CD14-positive monocyte (primary cell): ENCODE results near the gene WNT5B. TPM values are rescaled to one million over a fixed set of nuclear protein-coding genes. Genes with fewer than 3 reads are reported as not detected.

Experiments used
- DNase-seq, 3 donors: peaks; one replicate each; pipeline ENCODE4 v3.0.0-alpha.2; 2011 to 2022
- H2AFZ ChIP-seq: 2 replicates; pipeline ENCODE4 v1.6.0; 2012; ENCODE audit warnings: mild to moderate bottlenecking, low read depth, low read length, inconsistent platforms; ENCODE audit not compliant: insufficient read depth, poor library complexity, severe bottlenecking
- H3K27ac ChIP-seq, 2 donors: 1 replicate in 1 of 2; 2 replicates in 1 of 2; pipeline ENCODE4 v1.5.1; 2012 to 2013; ENCODE audit warnings: low read length in 2 of 2, control low read depth in 1 of 2, inconsistent platforms in 1 of 2, low read depth in 1 of 2, mild to moderate bottlenecking in 1 of 2
- H3K27me3 ChIP-seq, 2 donors: one replicate each; pipeline versions ENCODE4 v1.6.0 to v1.6.1; 2011 to 2013; ENCODE audit warnings: low read length in 2 of 2; ENCODE audit not compliant: control insufficient read depth in 2 of 2, insufficient read depth in 2 of 2
- H3K36me3 ChIP-seq, 2 donors: replicated peaks in 1 of 2; 1 replicate in 1 of 2; 2 replicates in 1 of 2; pipeline versions ENCODE4 v1.5.1 to v1.6.1; 2012 to 2013; ENCODE audit warnings: low read length in 2 of 2, control low read depth in 1 of 2, inconsistent platforms in 1 of 2, mild to moderate bottlenecking in 1 of 2; ENCODE audit not compliant: insufficient read depth in 2 of 2, control insufficient read depth in 1 of 2
- H3K4me1 ChIP-seq, 2 donors: 1 replicate in 1 of 2; 2 replicates in 1 of 2; pipeline versions ENCODE4 v1.5.1 to v1.6.1; 2012 to 2013; ENCODE audit warnings: low read length in 2 of 2, control low read depth in 1 of 2, inconsistent platforms in 1 of 2, mild to moderate bottlenecking in 1 of 2, moderate library complexity in 1 of 2; ENCODE audit not compliant: insufficient read depth in 2 of 2, control insufficient read depth in 1 of 2
- H3K4me2 ChIP-seq: replicated peaks from 2 replicates; pipeline ENCODE3; 2012; ENCODE audit warnings: low read length, moderate library complexity, mild to moderate bottlenecking; ENCODE audit not compliant: poor library complexity, severe bottlenecking; ENCODE audit errors: extremely low read depth
- H3K4me3 ChIP-seq, 3 experiments: fragments of 200-600 bp in 1 of 3; sonication (generic) in 1 of 3; replicated peaks in 1 of 3; 1 replicate in 2 of 3; 2 replicates in 1 of 3; pipeline ENCODE4 v1.5.1; 2011 to 2013; ENCODE audit warnings: low read length in 3 of 3, mild to moderate bottlenecking in 3 of 3, control low read depth in 2 of 3, low read depth in 2 of 3, inconsistent platforms in 1 of 3, moderate library complexity in 1 of 3
- H3K79me2 ChIP-seq: 2 replicates; pipeline ENCODE4 v1.6.0; 2012; ENCODE audit warnings: mild to moderate bottlenecking, control low read depth, inconsistent platforms, low read length, moderate library complexity; ENCODE audit not compliant: insufficient read depth
- H3K9ac ChIP-seq: 2 replicates; pipeline ENCODE4 v1.6.0; 2017; ENCODE audit warnings: low read length, mild to moderate bottlenecking; ENCODE audit not compliant: insufficient read depth, poor library complexity, severe bottlenecking
- H3K9me3 ChIP-seq, 2 donors: replicated peaks in 1 of 2; 1 replicate in 1 of 2; 2 replicates in 1 of 2; pipeline versions ENCODE4 v1.5.1 to v1.6.1; 2012 to 2013; ENCODE audit warnings: low read length in 2 of 2, control low read depth in 1 of 2; ENCODE audit not compliant: control insufficient read depth in 1 of 2, insufficient read depth in 1 of 2
- H4K20me1 ChIP-seq: 2 replicates; pipeline ENCODE4 v1.6.0; 2012; ENCODE audit warnings: mild to moderate bottlenecking, low read length, control low read depth, moderate library complexity; ENCODE audit not compliant: insufficient read depth
- H3K27ac Mint-ChIP-seq, 7 donors: one replicate each; pipeline ENCODE4 v1.8.0; 2020; ENCODE audit warnings: mild to moderate bottlenecking in 7 of 7, mixed read lengths in 7 of 7, moderate library complexity in 6 of 7, inconsistent platforms in 2 of 7
- H3K27me3 Mint-ChIP-seq, 3 donors: one replicate each; pipeline ENCODE4 v1.8.0; 2021 to 2022; ENCODE audit warnings: low read depth in 3 of 3, mild to moderate bottlenecking in 3 of 3, mixed read lengths in 3 of 3, moderate library complexity in 3 of 3, inconsistent platforms in 1 of 3
- H3K36me3 Mint-ChIP-seq, 2 donors: one replicate each; pipeline ENCODE4 v1.8.0; 2020; ENCODE audit warnings: mixed read lengths in 2 of 2, inconsistent platforms in 1 of 2, mild to moderate bottlenecking in 1 of 2
- H3K4me1 Mint-ChIP-seq: one replicate; pipeline ENCODE4 v1.8.0; 2020; ENCODE audit warnings: mild to moderate bottlenecking, mixed read lengths
- H3K4me3 Mint-ChIP-seq, 2 donors: one replicate each; pipeline ENCODE4 v1.8.0; 2020; ENCODE audit warnings: mild to moderate bottlenecking in 2 of 2, mixed read lengths in 2 of 2, moderate library complexity in 1 of 2
- H3K9me3 Mint-ChIP-seq, 7 donors: one replicate each; pipeline ENCODE4 v1.8.0; 2020 to 2022; ENCODE audit warnings: mixed read lengths in 7 of 7, mild to moderate bottlenecking in 6 of 7, moderate library complexity in 6 of 7, inconsistent platforms in 2 of 7
- CTCF ChIP-seq: fragments of 200-600 bp; IDR thresholded peaks from one replicate; pipeline ENCODE4 v1.8.0; 2022; ENCODE audit warnings: antibody characterized with exemption, mild to moderate bottlenecking
- WGBS: methylation state at CpG from one replicate; pipeline ENCODE4 v1.1.5; 2013; ENCODE audit warnings: missing lambda C conversion rate; ENCODE audit not compliant: insufficient coverage; 5-methylcytosine and 5-hydroxymethylcytosine counted together
- intact Hi-C, 2 donors: fragments of 100-400 bp; cut with micrococcal nuclease; formaldehyde crosslinking; loops; one replicate each; pipeline versions ENCODE4 v1.15.0 to v1.15.1; 2023
- polyA plus RNA-seq, 3 donors: library from polyadenylated mRNA; depleted of rRNA in 1 of 3; unstranded in 2 of 3; stranded (reverse) in 1 of 3; fragments of 300-500 nt in 2 of 3; fragments of >200 nt in 1 of 3; fragmentation: Illumina TruSeq in 2 of 3; gene quantifications; 1 replicate in 2 of 3; 2 replicates in 1 of 3; pipeline ENCODE4 v1.2.3, GENCODE V29; 2012 to 2021

WNT5B gene
- polyA plus RNA-seq, 3 donors, result 2.7 to 4.1 (median 3.1) TPM

GRCh38 chr12:1660304-1661187 is 31.5 kb downstream of the WNT5B start:
- Histone ChIP-seq H3K9me3 (no peaks in the 10 kb centered on the region), H2AFZ (no peak overlapping the region)

More at GRCh38 chr12:1660304-1661187, 31.5 kb downstream of the WNT5B start:
- no peaks in the 10 kb centered on the region for H3K27me3 ChIP-seq
- no peaks in the 10 kb centered on the region for H3K36me3 ChIP-seq
- peaks cover 13 to 21% of the 10 kb centered on the region in 2 donors for H3K4me1 ChIP-seq
- intact Hi-C loops, result loop anchor here in 1 of 2 donors (5.0 kb wide), 1 partner anchor 42 kb away; no protein-coding TSS in a partner anchor
- Mint-ChIP-seq H3K27ac (peak overlapping the region; percentile 26 to 83 (median 45)), H3K4me3 (no peak overlapping the region), H3K36me3 (no peaks in the 10 kb centered on the region), H3K9me3 (peaks cover 0 to 3% (median 0%) of the 10 kb centered on the region in 7 donors), H3K4me1 (peaks cover 28% of the 10 kb centered on the region), H3K27me3 (peaks cover 0 to 2% (median 1%) of the 10 kb centered on the region in 3 donors)
- no peak overlapping the region for H3K9ac ChIP-seq
- no peak overlapping the region for H3K4me2 ChIP-seq
- H4K20me1 ChIP-seq, result no peaks in the 10 kb centered on the region
- H3K4me3 ChIP-seq, result no peak overlapping the region
- peak in 2 of 3 donors; percentile 32 to 59 for DNase-seq
- 40% methylated on average over 3 of the region's 20 CpGs for WGBS
- H3K79me2 ChIP-seq, result no peaks in the 10 kb centered on the region
- H3K27ac ChIP-seq, result peak overlapping the region in 1 of 2 donors; percentile 25
- no peak for TF ChIP-seq CTCF
